HCEC 1CT (cell line): ENCODE results near the gene EXOSC7.
A peak's percentile ranks its signal among the peaks of the same experiment; 100 is the strongest.
"Not testable (repeated sequence)": the region's sequence is repeated elsewhere in the genome, so short reads cannot be mapped to it uniquely, and the experiment has no call there.

ENCODE experiments used
- DNase-seq: peaks from one replicate; pipeline ENCODE4 v3.0.0-alpha.2; 2017

Gene EXOSC7

GRCh38 chr3:45026038-45026437 lies 50.0 kb downstream of the EXOSC7 start, which contains the start of gene CLEC3B:
Gene CLEC3B (plus strand): TSS chr3:45026303. CDS start chr3:45026363, 60 bp downstream.
- DNase-seq: no peak

- DNase-seq: peak; percentile 30
Observed at GRCh38 chr3:45026957-45027356, 50.9 kb downstream of the EXOSC7 start.

- no peak for DNase-seq
Observed at GRCh38 chr3:45027441-45027840, 51.4 kb downstream of the EXOSC7 start.

GRCh38 chr3:45029216-45029615 lies 53.2 kb downstream of the EXOSC7 start:
- DNase-seq: no peak

- DNase-seq: peak; percentile 73
Observed at GRCh38 chr3:45029661-45030060, 53.6 kb downstream of the EXOSC7 start.

- DNase-seq: no peak
Observed at GRCh38 chr3:45031531-45031930, 55.5 kb downstream of the EXOSC7 start.

GRCh38 chr3:45032113-45032512 lies 56.1 kb downstream of the EXOSC7 start:
- DNase-seq: no peak

GRCh38 chr3:45033791-45034190 lies 57.7 kb downstream of the EXOSC7 start:
- DNase-seq: no peak

- DNase-seq: no peak
Observed at GRCh38 chr3:45034612-45035252, 58.7 kb downstream of the EXOSC7 start.

- no peak for DNase-seq
Observed at GRCh38 chr3:45035441-45036301, 59.6 kb downstream of the EXOSC7 start.

- peak; percentile 94 for DNase-seq
Observed at GRCh38 chr3:45037720-45038455, 61.8 kb downstream of the EXOSC7 start.

GRCh38 chr3:45041666-45042065 lies 65.6 kb downstream of the EXOSC7 start:
- no peak for DNase-seq

GRCh38 chr3:45042162-45042561 lies 66.1 kb downstream of the EXOSC7 start:
- DNase-seq: no peak

- peak; percentile 93 for DNase-seq
Observed at GRCh38 chr3:45043728-45044299, 67.8 kb downstream of the EXOSC7 start.

- no peak for DNase-seq
Observed at GRCh38 chr3:45048244-45048643, 72.2 kb downstream of the EXOSC7 start.

- DNase-seq: no peak
Observed at GRCh38 chr3:45049807-45050206, 73.8 kb downstream of the EXOSC7 start.

GRCh38 chr3:45051685-45052084 lies 75.6 kb downstream of the EXOSC7 start:
- no peak for DNase-seq

- not testable (repeated sequence) for DNase-seq
Observed at GRCh38 chr3:45053805-45054195, 77.8 kb downstream of the EXOSC7 start.

- peak; percentile 87 for DNase-seq
Observed at GRCh38 chr3:45054196-45054857, 78.3 kb downstream of the EXOSC7 start.

GRCh38 chr3:45055032-45055410 lies 79.0 kb downstream of the EXOSC7 start:
- DNase-seq: peak; percentile 91

GRCh38 chr3:45055411-45056143 lies 79.5 kb downstream of the EXOSC7 start:
- peak; percentile 84 for DNase-seq
